HG03354 (cell line): ENCODE measurements around the gene KCNJ4.

Experiments used
- ATAC-seq: cut with Tn5 transposase; IDR thresholded peaks from one replicate; pipeline ENCODE4 v1.9.1; 2021; ENCODE audit warnings: mild to moderate bottlenecking; ENCODE audit not compliant: unreplicated experiment, poor library complexity, severe bottlenecking

The KCNJ4 gene

DNA sequence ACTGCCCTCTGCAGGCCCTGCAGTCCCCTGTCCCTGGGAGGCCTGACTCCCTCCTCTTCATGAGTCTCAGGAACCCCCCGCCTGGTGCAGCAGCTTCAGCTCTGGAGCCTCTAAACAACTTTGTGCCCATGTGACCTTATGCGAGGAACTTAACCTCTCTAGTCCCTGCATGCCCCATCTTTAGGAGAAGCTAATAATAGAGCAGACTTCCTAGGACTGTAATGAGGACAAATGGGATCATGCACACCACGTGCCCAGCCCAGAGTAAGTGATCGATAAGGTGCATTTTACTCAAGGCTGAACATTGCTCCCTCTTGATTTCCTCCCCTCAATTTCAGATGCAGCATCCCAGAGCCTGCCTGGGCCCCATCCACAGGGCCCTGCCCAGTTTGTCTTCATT is 19.0 kb downstream of the KCNJ4 start:
- no peak for ATAC-seq

DNA sequence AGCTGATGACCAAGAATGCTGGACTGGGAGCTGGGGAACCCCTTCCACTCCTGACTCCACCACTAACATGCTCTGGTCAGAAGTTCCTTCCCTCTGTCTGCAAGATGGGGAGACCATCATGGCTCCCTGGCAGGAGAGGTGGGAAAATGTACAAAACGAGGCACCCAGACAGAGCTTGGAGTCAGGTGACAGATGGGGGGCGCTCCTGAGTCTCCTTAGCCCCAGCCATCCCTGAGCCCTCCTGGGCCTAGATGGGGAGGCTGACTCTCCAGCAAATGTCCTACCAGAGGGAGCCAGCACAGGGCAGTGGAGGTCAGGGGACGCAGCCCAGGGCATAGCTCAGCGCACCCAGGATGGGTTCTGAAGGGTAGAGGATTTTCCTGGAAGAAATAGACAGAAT is 20.0 kb downstream of the KCNJ4 start:
- no peak for ATAC-seq

DNA sequence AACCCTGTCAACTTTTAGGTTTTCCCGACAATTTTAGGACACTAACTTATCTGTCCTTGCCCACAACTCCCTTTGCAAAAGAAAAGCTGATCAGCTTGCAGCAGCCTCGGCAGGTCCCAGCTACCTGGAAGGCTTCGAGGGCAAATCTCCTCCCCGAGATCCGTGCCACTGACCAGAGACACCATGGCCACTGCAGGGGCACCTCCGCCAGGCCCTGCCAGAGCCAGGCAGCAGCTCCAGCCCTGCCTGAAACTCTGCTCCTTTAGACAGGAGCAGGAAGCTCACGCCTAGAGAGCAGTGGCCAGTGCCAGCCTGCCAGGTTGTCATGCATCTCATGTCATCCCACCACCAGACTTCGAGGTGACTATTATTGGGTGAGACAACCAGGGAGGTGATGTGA is 21.1 kb downstream of the KCNJ4 start:
- no peak for ATAC-seq

DNA sequence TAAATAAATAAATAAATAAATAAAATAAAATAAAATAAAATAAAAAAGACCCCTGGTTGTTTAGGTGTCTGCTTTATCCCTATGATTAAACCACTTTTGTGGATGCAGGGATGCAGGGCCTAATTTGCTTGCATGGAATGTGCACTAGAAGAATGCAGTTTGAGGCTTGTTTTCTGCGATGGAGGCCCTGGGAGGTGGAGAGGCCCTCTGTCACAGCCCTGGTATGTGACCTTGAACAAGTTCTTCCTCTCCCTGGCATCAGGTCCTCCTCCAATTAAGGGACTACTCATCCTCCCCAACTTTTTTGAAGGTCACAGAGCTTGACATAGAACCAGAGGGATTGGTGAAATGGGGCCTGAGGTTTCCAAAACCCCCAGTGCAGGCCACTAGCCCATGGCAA is 22.7 kb downstream of the KCNJ4 start:
- no peak for ATAC-seq

GRCh38 chr22:38431266-38432010 is 23.6 kb downstream of the KCNJ4 start:
- ATAC-seq: no peak

- ATAC-seq: no peak
Observed at GRCh38 chr22:38429499-38430068, 25.4 kb downstream of the KCNJ4 start.

- ATAC-seq: no peak
Observed at GRCh38 chr22:38428714-38429113, 26.3 kb downstream of the KCNJ4 start.

DNA sequence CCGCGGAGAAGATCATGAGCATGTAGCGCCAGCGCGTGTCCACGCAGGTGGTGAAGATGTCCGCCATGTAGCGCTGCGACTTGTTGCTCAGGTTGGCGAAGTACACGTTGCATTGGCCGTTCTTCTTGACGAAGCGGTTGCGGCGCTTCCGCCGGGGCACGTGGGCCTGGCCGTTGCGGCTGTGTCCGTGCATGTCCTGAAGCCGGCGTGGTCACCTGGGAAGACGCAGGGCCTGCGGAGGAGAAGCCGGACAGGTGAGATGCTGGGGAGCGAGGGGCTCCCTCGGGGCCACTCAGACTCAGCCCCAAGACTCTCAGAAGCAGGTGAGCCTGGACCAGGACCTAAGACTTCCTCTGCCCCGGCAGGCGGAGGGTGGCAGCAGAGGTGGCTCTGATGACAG is 27.1 kb downstream of the KCNJ4 start:
- no peak for ATAC-seq

DNA sequence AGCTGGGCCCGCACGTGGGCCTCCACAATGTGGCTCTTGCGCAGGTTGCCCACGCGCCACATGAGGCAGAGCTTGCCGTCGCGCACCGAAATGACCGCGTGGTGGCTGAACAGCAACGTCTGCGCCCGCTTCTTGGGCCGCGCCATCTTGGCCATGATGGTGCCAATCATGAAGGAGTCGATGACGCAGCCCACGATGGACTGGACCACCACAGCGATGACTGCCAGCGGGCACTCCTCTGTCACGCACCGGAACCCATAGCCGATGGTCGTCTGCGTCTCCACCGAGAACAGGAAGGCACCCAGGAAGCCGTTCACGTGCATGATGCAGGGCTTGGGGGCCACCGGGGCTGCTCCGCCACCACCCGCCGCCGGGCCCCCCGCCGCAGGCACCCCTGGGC is 27.5 kb downstream of the KCNJ4 start:
- ATAC-seq: no peak

- no peak for ATAC-seq
Observed at GRCh38 chr22:38426628-38427027, 28.4 kb downstream of the KCNJ4 start.

- ATAC-seq: no peak
Observed at GRCh38 chr22:38424525-38425080, 30.4 kb downstream of the KCNJ4 start.

DNA sequence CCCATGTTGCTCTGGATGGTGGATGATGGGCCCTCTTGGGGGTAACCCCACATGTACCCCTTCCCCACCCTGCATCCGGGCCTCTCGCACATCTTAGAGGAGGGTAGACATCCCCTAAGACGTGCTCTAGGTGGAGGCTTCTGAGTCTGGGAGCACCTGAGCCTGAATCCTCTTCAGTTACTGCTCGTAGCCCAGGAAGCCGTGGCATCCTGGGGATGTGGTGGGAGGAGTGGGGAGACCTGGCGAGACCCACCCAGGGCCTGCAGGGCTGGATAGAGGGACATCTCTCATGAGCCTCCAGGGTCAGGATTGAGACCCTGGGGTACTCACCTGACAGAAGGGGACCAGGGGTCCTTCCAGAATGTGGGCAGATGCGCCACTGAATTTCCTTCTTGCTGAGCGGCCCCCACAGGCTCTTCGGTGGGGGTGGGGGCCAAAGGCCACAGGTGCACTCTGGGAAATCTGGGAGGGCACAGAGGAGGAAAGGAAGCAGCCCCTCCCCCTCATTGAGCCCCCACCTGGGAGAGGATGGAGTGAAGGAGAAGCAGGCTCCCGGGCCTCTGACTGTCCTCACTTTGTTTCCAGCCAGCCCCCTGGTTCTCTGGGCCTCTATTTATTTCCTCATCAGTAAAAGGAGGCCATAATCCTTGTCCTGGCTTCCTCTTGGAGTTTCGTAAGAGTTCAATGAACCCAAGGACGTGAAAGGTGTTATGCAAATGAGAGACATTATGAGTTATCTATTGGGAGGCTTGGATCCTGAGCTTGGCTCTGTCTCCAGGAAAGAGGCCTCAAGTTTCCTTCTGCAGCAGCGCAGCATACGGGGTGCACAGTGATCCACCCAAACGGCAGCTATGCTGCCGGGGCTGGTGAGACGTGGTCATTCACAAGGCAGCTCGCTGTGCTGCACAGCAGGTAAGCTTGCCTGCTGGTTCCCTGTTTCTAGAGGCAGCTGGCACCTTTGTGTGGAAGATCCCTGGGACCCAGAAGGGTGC is 31.2 kb downstream of the KCNJ4 start:
- ATAC-seq: no peak

- no peak for ATAC-seq
Observed at GRCh38 chr22:38422611-38423511, 32.1 kb downstream of the KCNJ4 start.

DNA sequence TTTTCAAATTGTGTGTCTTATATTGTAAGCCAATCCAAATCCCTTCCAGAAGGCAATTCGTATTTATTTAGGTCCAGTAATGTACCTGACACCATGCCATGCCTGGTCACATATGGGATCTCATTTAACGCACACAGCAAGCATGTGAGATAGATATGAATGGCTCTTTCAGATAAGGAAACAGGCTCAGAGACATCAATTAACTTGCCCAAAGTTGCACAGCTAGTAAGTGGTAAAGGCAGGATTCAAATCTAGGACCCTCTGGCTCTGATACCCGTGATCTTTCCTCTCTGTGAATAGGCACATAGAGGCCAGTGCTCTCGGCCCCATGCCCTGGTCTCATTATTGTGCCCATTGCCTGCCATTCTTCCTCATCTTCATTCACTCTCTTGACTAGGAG is 34.3 kb downstream of the KCNJ4 start:
- ATAC-seq: no peak

DNA sequence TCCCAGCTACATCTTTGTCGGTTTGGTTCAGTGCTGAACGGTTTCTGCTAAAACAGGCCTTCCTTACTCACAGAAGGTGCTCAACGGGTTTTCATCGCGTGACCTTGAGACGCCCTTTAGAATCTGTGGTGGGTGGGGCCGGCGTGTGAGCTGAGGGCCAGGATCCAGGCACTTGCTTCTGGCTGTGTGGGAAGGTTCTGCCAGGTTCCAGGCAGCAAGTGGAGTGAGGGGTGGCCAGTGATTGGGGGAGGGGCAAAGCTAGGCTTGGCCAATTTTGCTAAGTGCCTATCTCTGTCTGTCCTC is 35.2 kb downstream of the KCNJ4 start:
- ATAC-seq: no peak

- no peak for ATAC-seq
Observed at GRCh38 chr22:38419121-38419857, 35.7 kb downstream of the KCNJ4 start.

DNA sequence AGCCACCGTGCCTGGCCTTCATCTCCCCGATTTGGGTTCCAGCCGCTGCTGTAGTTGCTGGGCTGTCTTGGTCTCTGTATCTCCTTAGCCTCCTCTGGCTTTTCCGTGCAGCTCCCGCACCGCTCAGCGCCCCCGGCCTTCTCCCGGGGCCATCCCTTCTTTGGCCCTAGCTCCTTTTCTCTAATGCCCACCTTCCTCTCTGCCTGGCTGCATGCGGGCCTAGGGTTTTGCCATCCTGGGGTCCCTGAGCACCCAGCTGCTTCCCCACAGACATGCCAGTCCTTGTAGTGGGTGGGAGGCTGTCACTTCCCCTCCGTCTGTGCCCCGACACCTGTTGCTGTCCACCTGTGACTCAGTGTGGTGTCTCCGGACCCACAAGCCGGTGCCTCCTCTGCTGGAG is 36.4 kb downstream of the KCNJ4 start:
- no peak for ATAC-seq

DNA sequence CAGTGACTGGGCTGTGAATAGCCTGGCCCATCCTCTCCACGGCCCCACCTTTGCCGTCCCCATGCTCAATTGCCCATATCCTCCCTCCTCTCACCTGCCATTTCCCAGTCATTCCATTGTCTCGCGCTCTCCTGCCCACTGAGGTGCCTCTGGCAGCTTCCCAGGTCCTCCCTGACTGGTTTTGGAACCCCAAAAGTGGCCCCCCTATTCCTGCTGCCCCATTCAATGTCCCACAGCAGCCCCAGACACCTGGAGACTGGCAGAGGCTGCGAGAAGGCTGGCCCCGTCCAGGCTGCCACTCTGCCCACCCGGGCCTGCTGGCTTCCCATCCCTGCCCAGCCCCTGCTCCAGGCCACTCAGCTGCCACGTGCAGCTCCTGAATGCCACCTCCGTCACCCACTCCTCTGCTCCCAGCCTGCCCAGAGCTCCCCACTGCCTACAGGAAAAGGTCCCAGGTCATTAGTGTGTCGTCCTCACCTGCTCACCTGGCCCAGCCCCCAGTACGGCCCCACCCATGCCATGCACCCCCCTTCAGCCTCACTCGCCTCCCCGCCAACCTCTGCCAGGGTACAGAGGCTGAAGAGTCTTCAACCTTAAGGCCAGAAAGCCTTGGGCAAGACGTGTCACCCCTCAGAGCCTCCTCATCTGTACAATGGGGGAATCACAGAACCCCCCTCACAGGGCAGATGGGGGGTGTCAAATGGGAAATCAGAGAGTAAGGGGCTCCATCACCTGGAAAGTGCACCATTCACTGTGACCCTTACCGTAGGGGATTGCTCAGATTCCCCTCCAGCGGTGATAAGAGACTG is 37.5 kb downstream of the KCNJ4 start:
- ATAC-seq: no peak
